Testis (tissue), 2 donors: ENCODE results near the gene HPS6.

Experiments
- CTCF ChIP-seq, 3 experiments: fragments of 450-650 bp in 2 of 3; fragments of 200-600 bp in 1 of 3; sonication (generic) in 1 of 3; IDR thresholded peaks; one replicate each; pipeline ENCODE4 v1.5.1; 2016 to 2019; ENCODE audit warnings: antibody characterized with exemption in 3 of 3, mild to moderate bottlenecking in 2 of 3, moderate library complexity in 1 of 3
- POLR2A ChIP-seq: fragments of 450-650 bp; IDR thresholded peaks from one replicate; pipeline ENCODE4 v1.6.1; 2017; ENCODE audit warnings: antibody characterized with exemption, mild to moderate bottlenecking, moderate library complexity

- TF ChIP-seq CTCF (IDR thresholded peaks at IDR 0.05) (no peak), POLR2A (no peak)
Observed at GRCh38 chr10:102083541-102083940, 18.4 kb downstream of the HPS6 start.
